Fibroblast of lung (primary cell): ENCODE measurements around the gene PTPN7. TPM values are rescaled to one million over a fixed set of nuclear protein-coding genes. Genes with fewer than 3 reads are reported as not detected.
A peak's percentile ranks its signal among the peaks of the same experiment; 100 is the strongest.
"Not testable (repeated sequence)": the region's sequence is repeated elsewhere in the genome, so short reads cannot be mapped to it uniquely, and the experiment has no call there.

Experiments
- DNase-seq, 2 donors: peaks; one replicate each; pipeline versions ENCODE4 v3.0.0 to v3.0.0-alpha.2; 2010; ENCODE audit warnings: low read depth in 2 of 2
- H2AFZ ChIP-seq: 2 replicates; pipeline ENCODE4 v1.5.1; 2012; ENCODE audit warnings: low read length, control low read depth, inconsistent platforms
- H3K27ac ChIP-seq: 2 replicates; pipeline ENCODE4 v1.5.1; 2011; ENCODE audit warnings: low read length, control low read depth; ENCODE audit not compliant: insufficient read depth
- H3K27me3 ChIP-seq: 2 replicates; pipeline ENCODE4 v1.5.1; 2011; ENCODE audit warnings: mild to moderate bottlenecking, low read length; ENCODE audit not compliant: control insufficient read depth, insufficient read depth
- H3K36me3 ChIP-seq: 2 replicates; pipeline ENCODE4 v1.5.1; 2011; ENCODE audit warnings: low read length; ENCODE audit not compliant: control insufficient read depth, insufficient read depth
- H3K4me1 ChIP-seq: 2 replicates; pipeline ENCODE4 v1.5.1; 2011; ENCODE audit warnings: low read length; ENCODE audit not compliant: control insufficient read depth, insufficient read depth; ENCODE audit errors: extremely low read depth
- H3K4me2 ChIP-seq: 2 replicates; pipeline ENCODE4 v1.5.1; 2011; ENCODE audit warnings: low read length, control low read depth; ENCODE audit not compliant: insufficient read depth; ENCODE audit errors: extremely low read depth
- H3K4me3 ChIP-seq, 4 experiments: fragments of 200-600 bp in 1 of 4; sonication (generic) in 1 of 4; replicated peaks in 1 of 4; 2 replicates each; pipeline ENCODE4 v1.5.1; 2011 to 2016; ENCODE audit warnings: low read length in 4 of 4, low read depth in 3 of 4, mild to moderate bottlenecking in 3 of 4, control low read depth in 2 of 4, inconsistent platforms in 1 of 4, mixed read lengths in 1 of 4; ENCODE audit not compliant: insufficient read depth in 1 of 4; ENCODE audit errors: control extremely low read depth in 1 of 4
- H3K79me2 ChIP-seq: 2 replicates; pipeline ENCODE4 v1.5.1; 2012; ENCODE audit warnings: mild to moderate bottlenecking, low read length, inconsistent platforms; ENCODE audit not compliant: control insufficient read depth, insufficient read depth
- H3K9ac ChIP-seq: 2 replicates; pipeline ENCODE4 v1.5.1; 2011; ENCODE audit warnings: mild to moderate bottlenecking, low read length, control low read depth; ENCODE audit not compliant: insufficient read depth
- H3K9me3 ChIP-seq: 2 replicates; pipeline ENCODE4 v1.5.1; 2012; ENCODE audit warnings: low read depth, low read length; ENCODE audit not compliant: control insufficient read depth, insufficient read depth
- H4K20me1 ChIP-seq: 2 replicates; pipeline ENCODE4 v1.5.1; 2011; ENCODE audit warnings: low read length; ENCODE audit not compliant: control insufficient read depth, insufficient read depth; ENCODE audit errors: extremely low read depth
- EZH2 ChIP-seq: IDR thresholded peaks from 2 replicates; pipeline ENCODE4 v1.5.1; 2012; ENCODE audit warnings: low read length, control low read depth, mild to moderate bottlenecking; ENCODE audit errors: missing control alignments
- polyA plus RNA-seq, 2 donors: library from polyadenylated mRNA; depleted of rRNA in 1 of 2; stranded (reverse) in 1 of 2; unstranded in 1 of 2; fragments of >200 nt; gene quantifications; 2 replicates each; pipeline ENCODE4 v1.2.1, GENCODE V29; 2011 to 2012; ENCODE audit warnings: missing spikeins in 1 of 2
- total RNA-seq: library from RNA; depleted of rRNA; stranded (reverse); fragments of >200 nt; gene quantifications from 2 replicates; pipeline ENCODE4 v1.2.1, GENCODE V29; 2014
- TF ChIP-seq, protein P1 (sequence below), 2 donors: IDR thresholded peaks in 1 of 2; conservative IDR thresholded peaks in 1 of 2; 1 replicate in 1 of 2; 2 replicates in 1 of 2; pipeline ENCODE4 v1.5.1; 2011 to 2012; ENCODE audit warnings: low read length in 2 of 2, control low read depth in 1 of 2, inconsistent platforms in 1 of 2, low read depth in 1 of 2, mild to moderate bottlenecking in 1 of 2

The PTPN7 gene
- total and polyA plus RNA-seq, 2 donors (not counting 1 experiment from before 2014, with no cell fraction given), result not detected

GRCh38 chr1:202148391-202148790 lies 12.0 kb downstream of the PTPN7 start:
- H3K27me3 ChIP-seq, result peaks cover 2% of the 10 kb centered on the region
- no peak overlapping the region for H2AFZ ChIP-seq
- TF ChIP-seq, protein P1, sequence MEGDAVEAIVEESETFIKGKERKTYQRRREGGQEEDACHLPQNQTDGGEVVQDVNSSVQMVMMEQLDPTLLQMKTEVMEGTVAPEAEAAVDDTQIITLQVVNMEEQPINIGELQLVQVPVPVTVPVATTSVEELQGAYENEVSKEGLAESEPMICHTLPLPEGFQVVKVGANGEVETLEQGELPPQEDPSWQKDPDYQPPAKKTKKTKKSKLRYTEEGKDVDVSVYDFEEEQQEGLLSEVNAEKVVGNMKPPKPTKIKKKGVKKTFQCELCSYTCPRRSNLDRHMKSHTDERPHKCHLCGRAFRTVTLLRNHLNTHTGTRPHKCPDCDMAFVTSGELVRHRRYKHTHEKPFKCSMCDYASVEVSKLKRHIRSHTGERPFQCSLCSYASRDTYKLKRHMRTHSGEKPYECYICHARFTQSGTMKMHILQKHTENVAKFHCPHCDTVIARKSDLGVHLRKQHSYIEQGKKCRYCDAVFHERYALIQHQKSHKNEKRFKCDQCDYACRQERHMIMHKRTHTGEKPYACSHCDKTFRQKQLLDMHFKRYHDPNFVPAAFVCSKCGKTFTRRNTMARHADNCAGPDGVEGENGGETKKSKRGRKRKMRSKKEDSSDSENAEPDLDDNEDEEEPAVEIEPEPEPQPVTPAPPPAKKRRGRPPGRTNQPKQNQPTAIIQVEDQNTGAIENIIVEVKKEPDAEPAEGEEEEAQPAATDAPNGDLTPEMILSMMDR (conservative IDR thresholded peaks at IDR 0.05 in 1 of 2, IDR thresholded peaks at IDR 0.05 in 1 of 2; ENCODE audit: low read depth in 1 of 2, low read length in 2 of 2), result no peak
- no peak for TF ChIP-seq EZH2
- H3K79me2 ChIP-seq, result peaks cover 8% of the 10 kb centered on the region
- H4K20me1 ChIP-seq, result no peaks in the 10 kb centered on the region
- H3K9ac ChIP-seq, result no peak overlapping the region
- H3K4me1 ChIP-seq, result peaks cover 3% of the 10 kb centered on the region
- no peak overlapping the region for H3K4me3 ChIP-seq
- H3K9me3 ChIP-seq, result no peaks in the 10 kb centered on the region
- no peak for DNase-seq
- H3K27ac ChIP-seq, result no peak overlapping the region
- H3K36me3 ChIP-seq, result no peaks in the 10 kb centered on the region
- H3K4me2 ChIP-seq, result no peak overlapping the region

GRCh38 chr1:202146993-202147392 lies 13.4 kb downstream of the PTPN7 start:
- Histone ChIP-seq H3K9ac (no peak overlapping the region), H3K36me3 (no peaks in the 10 kb centered on the region), H3K9me3 (no peaks in the 10 kb centered on the region), H3K4me1 (peaks cover 10% of the 10 kb centered on the region), H3K27me3 (peaks cover 2% of the 10 kb centered on the region), H3K4me3 (no peak overlapping the region), H3K27ac (no peak overlapping the region), H3K79me2 (peaks cover 20% of the 10 kb centered on the region), H4K20me1 (no peaks in the 10 kb centered on the region), H3K4me2 (no peak overlapping the region), H2AFZ (no peak overlapping the region)
- TF ChIP-seq, protein P1 (conservative IDR thresholded peaks at IDR 0.05 in 1 of 2, IDR thresholded peaks at IDR 0.05 in 1 of 2; ENCODE audit: low read depth in 1 of 2, low read length in 2 of 2), result no peak
- TF ChIP-seq EZH2, result no peak
- no peak for DNase-seq

DNA sequence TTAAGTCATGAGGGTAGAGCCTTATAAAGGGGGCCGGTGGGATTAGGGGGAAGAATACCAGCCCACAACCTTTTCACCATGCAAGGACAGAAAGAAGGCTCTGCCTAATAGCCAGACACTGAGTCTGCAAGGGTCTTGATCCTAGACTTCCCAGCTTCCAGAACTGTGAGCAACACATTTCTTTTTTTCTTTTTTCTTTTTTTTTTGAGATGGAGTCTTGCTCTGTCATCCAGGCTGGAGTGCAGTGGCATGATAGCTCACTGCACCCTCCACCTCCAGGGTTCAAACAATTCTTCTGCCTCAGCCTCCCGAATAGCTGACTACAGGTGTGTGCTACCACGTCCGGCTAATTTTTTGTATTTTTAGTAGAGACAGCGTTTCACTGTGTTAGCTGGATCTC lies 14.1 kb downstream of the PTPN7 start:
- Histone ChIP-seq H4K20me1 (no peaks in the 10 kb centered on the region), H3K4me2 (no peak overlapping the region), H3K79me2 (peaks cover 21% of the 10 kb centered on the region), H3K4me3 (no peak overlapping the region), H3K27me3 (peaks cover 2% of the 10 kb centered on the region), H3K36me3 (no peaks in the 10 kb centered on the region), H2AFZ (no peak overlapping the region), H3K27ac (no peak overlapping the region), H3K4me1 (peaks cover 10% of the 10 kb centered on the region), H3K9ac (no peak overlapping the region), H3K9me3 (no peaks in the 10 kb centered on the region)
- no peak for TF ChIP-seq EZH2
- TF ChIP-seq, protein P1 (conservative IDR thresholded peaks at IDR 0.05 in 1 of 2, IDR thresholded peaks at IDR 0.05 in 1 of 2; ENCODE audit: low read depth in 1 of 2, low read length in 2 of 2), result no peak
- no peak for DNase-seq

GRCh38 chr1:202145744-202146140 lies 14.7 kb downstream of the PTPN7 start:
- peaks cover 10% of the 10 kb centered on the region for H3K4me1 ChIP-seq
- peaks cover 24% of the 10 kb centered on the region for H3K79me2 ChIP-seq
- not testable (repeated sequence) for H3K9ac ChIP-seq, H3K27ac ChIP-seq, H3K36me3 ChIP-seq, H4K20me1 ChIP-seq, H3K27me3 ChIP-seq, H2AFZ ChIP-seq, DNase-seq, H3K4me2 ChIP-seq, H3K9me3 ChIP-seq
- H3K4me3 ChIP-seq, result peak overlapping the region in 2 of 4 experiments; percentile 81 to 93
